ENCODE data around the gene ZBTB20. TPM values are rescaled to one million over a fixed set of nuclear protein-coding genes. Genes with fewer than 3 reads are reported as not detected.

The ZBTB20 gene
- polyA plus RNA-seq, 1 donor from 2014 or later: 42.6 TPM

DNA sequence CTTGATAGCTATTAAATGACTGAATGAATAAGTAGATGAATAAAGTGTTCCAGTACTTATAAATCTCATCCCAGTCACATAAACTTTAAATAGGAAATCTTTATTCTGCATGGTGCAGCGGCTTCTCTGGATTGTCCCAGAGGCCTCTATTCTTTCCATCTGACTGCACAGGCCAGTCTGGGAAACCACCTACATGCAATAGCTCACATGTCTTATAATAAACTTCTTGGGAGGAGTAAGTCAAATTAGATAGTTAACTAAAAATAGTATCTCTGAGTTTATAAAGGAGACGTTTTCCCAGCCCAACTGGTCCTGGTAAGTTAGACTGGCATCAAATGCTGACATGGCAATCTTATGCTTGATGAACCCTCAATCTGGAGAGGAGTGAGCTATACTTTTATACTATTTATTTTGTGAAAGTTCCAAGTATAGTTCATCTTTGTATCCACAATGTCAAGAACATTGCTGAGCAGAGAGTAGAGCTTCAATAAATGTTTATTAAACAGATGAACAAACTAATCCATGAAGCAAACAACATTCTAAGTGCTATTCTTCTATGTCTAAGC, 435.7 kb downstream of the ZBTB20 start:
- Mint-ChIP-seq H3K4me3 (no peak overlapping the region), H3K9me3 (no peaks in the 10 kb centered on the region), H3K27ac (no peak overlapping the region), H3K27me3 (no peaks in the 10 kb centered on the region), H3K4me1 (peaks cover 3 to 10% (median 8%) of the 10 kb centered on the region in 3 donors), H3K36me3 (peaks cover 9% of the 10 kb centered on the region)

DNA sequence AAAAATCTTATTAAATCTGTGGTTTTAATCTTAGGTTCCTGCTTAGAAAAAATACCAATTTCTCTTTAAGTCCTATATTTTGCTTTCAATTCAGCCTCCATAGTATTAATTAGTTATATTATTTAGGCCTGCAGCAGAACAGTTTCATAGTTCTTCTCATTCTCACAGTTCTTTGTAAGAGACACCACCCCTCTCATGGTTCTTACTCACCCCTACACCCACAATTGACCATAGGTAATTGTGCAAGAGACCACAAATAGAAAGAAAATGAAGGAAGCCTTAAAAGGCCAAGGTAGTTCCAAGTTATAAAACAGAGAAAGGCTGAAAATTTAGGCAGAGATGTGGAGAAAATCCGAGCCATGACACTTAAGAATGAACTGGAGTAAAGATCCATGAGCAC, 438.0 kb downstream of the ZBTB20 start:
- Mint-ChIP-seq H3K4me1 (peaks cover 8 to 15% (median 14%) of the 10 kb centered on the region in 3 donors), H3K9me3 (no peaks in the 10 kb centered on the region)

GRCh38 chr3:114707252-114707860, 439.7 kb downstream of the ZBTB20 start:
- no peaks in the 10 kb centered on the region for H3K27me3 Mint-ChIP-seq

More for the DNA sequence above, 438.0 kb downstream of the ZBTB20 start:
- H3K27me3 Mint-ChIP-seq: no peaks in the 10 kb centered on the region
- H3K4me3 Mint-ChIP-seq: no peak overlapping the region
- H3K36me3 Mint-ChIP-seq: peaks cover 8% of the 10 kb centered on the region
- H3K27ac Mint-ChIP-seq: no peak overlapping the region

DNA sequence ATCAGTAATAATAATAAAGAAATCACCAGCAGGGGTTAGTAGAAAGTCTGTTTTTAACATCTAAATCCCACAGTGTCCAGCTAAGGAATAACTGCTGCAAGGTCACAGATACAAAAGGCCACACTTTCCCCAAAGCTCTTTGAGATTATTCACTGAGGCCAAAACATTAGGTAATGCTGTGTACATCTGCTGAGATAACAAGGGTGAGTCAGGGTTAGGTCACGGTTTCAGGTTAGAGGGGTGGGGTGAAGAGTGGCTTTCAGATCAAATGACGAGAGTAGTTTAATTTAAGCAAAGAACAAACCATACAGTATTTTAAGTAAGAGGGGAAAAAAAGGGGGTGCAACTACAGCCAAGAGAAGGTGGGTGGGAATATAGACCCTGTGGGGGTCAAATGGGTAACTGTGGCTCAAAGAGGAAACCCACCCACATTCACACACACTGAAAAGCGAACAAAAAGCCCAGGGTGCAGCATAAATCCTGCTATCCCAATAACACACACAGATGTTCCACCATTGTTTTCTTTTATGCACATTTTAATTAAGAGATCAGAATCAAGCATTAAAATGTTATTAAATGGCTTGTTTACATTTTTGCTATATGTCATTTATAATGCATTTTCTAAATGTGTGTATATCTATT, 440.4 kb downstream of the ZBTB20 start:
- H3K9me3 Mint-ChIP-seq: no peaks in the 10 kb centered on the region
- H3K27me3 Mint-ChIP-seq: no peaks in the 10 kb centered on the region
- H3K36me3 Mint-ChIP-seq: peaks cover 8% of the 10 kb centered on the region
- peak overlapping the region in 1 of 3 donors; percentile 37 for H3K27ac Mint-ChIP-seq
- peaks cover 5 to 15% (median 12%) of the 10 kb centered on the region in 3 donors for H3K4me1 Mint-ChIP-seq
- H3K4me3 Mint-ChIP-seq: no peak overlapping the region

More at GRCh38 chr3:114707252-114707860, 439.7 kb downstream of the ZBTB20 start:
- peaks cover 5 to 15% (median 14%) of the 10 kb centered on the region in 3 donors for H3K4me1 Mint-ChIP-seq
- no peak overlapping the region for H3K27ac Mint-ChIP-seq
- H3K4me3 Mint-ChIP-seq: no peak overlapping the region
- no peaks in the 10 kb centered on the region for H3K9me3 Mint-ChIP-seq
- H3K36me3 Mint-ChIP-seq: peaks cover 8% of the 10 kb centered on the region

GRCh38 chr3:114700637-114701234, 446.4 kb downstream of the ZBTB20 start:
- Mint-ChIP-seq H3K27me3 (no peaks in the 10 kb centered on the region), H3K4me1 (peaks cover 2 to 17% (median 5%) of the 10 kb centered on the region in 3 donors), H3K4me3 (no peak overlapping the region), H3K27ac (no peak overlapping the region), H3K36me3 (peaks cover 5% of the 10 kb centered on the region), H3K9me3 (no peaks in the 10 kb centered on the region)

DNA sequence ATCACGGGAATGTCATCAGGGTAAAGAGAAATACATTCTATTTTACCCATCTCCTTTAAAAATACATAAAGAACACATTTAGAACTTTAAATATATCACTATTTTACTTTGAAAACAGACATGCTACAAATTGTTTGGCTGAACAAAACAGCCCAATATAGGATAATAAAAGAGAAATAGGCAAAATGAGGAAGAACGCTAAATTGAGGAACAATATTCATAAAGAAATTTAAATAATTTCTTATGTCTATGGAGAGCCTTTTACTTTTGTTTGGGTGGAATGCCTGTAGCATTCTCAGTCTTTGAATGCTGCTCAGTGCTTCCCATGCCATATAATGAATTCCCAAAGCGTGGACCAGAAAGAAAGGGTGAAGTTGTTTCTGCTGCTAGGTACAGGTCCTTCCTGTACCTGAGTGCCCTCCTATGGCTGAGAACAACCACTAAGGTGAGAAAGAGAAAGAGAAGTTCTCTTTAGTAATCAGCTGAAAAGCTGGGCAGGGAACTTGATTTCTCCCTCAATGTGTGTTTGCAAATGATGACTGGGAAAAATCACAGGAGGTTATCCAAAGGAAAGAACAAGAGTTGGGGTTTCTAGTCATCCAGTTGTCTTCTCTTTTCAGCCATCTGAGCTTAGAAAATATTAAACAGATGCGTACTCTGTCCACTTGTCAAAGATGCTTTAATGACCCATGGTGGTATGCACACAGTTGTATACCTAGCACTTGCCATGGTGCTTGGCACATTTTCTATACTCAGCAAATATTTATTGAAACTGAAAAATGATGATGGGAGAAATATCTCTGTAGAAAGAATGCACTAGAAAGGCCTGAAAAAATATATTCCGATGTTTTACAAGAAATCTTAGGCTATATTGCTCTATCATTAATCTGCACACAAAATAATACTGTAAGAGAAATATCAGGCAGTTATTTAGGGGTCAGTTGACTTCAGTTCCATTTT, 448.7 kb downstream of the ZBTB20 start:
- Mint-ChIP-seq H3K4me3 (no peak overlapping the region), H3K36me3 (peaks cover 5% of the 10 kb centered on the region), H3K27ac (no peak overlapping the region), H3K27me3 (no peaks in the 10 kb centered on the region), H3K4me1 (peaks cover 0 to 7% (median 2%) of the 10 kb centered on the region in 3 donors), H3K9me3 (no peaks in the 10 kb centered on the region)

GRCh38 chr3:114697401-114697800, 449.7 kb downstream of the ZBTB20 start:
- Mint-ChIP-seq H3K27ac (no peak overlapping the region), H3K9me3 (no peaks in the 10 kb centered on the region), H3K36me3 (peaks cover 11% of the 10 kb centered on the region), H3K27me3 (no peaks in the 10 kb centered on the region), H3K4me1 (peaks cover 0 to 7% (median 2%) of the 10 kb centered on the region in 3 donors), H3K4me3 (no peak overlapping the region)

DNA sequence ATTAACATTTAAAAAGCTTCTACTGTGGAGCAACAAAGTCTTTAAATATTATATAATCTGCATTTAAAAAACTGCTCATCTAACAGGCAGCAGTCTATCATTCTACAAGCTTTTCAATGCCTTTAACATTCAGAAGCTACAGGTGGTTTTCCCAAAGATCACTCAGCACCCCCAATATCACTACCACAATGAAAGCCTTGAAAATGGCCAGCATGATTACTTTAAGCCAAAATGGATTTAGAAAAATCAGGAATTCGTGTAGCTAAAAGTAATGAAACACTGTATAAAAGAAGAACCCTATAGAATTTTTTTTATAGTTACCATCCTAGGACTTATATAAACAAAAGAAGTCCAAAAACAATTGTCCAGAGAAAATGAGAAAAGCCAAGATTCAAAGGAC, 452.8 kb downstream of the ZBTB20 start:
- H3K27me3 Mint-ChIP-seq: no peaks in the 10 kb centered on the region
- H3K27ac Mint-ChIP-seq: no peak overlapping the region
- peaks cover 2 to 7% (median 2%) of the 10 kb centered on the region in 3 donors for H3K4me1 Mint-ChIP-seq
- peaks cover 13% of the 10 kb centered on the region for H3K36me3 Mint-ChIP-seq
- H3K9me3 Mint-ChIP-seq: no peaks in the 10 kb centered on the region
- H3K4me3 Mint-ChIP-seq: no peak overlapping the region

GRCh38 chr3:114691871-114692270, 455.2 kb downstream of the ZBTB20 start:
- Mint-ChIP-seq H3K4me1 (peaks cover 0 to 2% (median under 1%) of the 10 kb centered on the region in 3 donors), H3K4me3 (no peak overlapping the region), H3K9me3 (no peaks in the 10 kb centered on the region), H3K36me3 (peaks cover 15% of the 10 kb centered on the region), H3K27ac (no peak overlapping the region), H3K27me3 (no peaks in the 10 kb centered on the region)

DNA sequence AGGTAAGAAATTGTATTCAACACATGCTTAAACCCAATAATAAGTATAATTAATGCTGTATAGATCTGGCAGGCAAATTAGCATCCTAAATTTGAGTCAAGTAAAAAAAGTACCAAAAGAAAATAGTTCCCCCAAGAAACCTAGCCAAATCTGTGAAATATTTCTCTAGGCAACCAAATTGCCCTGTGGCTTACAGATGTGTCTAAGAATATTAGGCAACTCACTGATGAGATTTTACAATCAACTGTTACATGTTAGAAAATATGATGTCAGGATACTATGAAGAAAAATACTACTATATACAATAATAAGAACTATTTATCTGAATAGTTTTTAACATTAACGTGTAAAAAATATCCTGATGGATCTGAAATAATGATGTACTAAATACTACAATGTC, 456.2 kb downstream of the ZBTB20 start:
- H3K27ac Mint-ChIP-seq: no peak overlapping the region
- no peak overlapping the region for H3K4me3 Mint-ChIP-seq
- no peaks in the 10 kb centered on the region for H3K27me3 Mint-ChIP-seq
- H3K36me3 Mint-ChIP-seq: peaks cover 15% of the 10 kb centered on the region
- H3K9me3 Mint-ChIP-seq: no peaks in the 10 kb centered on the region
- peaks cover 0 to 6% (median 5%) of the 10 kb centered on the region in 3 donors for H3K4me1 Mint-ChIP-seq

DNA sequence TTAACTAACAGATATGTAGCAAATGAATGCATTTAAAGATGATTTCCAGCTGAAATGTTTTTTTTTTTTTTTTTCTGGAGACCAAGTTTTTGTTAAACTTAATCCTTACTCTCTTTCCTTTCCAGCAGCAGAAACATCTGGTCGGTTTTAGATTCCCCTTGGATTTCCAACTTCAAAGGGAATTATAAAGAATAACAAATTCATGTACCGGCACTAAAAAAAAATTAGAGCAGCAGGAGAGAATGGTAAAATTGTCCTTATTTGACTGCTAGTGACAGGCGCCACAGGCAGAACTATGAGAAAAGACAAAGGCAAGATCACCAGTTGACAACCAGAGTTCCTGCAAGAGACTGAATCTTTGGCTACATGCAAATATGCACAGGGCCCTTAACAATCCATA, 459.9 kb downstream of the ZBTB20 start:
- Mint-ChIP-seq H3K27ac (no peak overlapping the region), H3K27me3 (no peaks in the 10 kb centered on the region), H3K4me3 (no peak overlapping the region), H3K36me3 (peaks cover 12% of the 10 kb centered on the region), H3K9me3 (peaks cover 0 to 3% (median 0%) of the 10 kb centered on the region in 3 donors), H3K4me1 (peaks cover 0 to 6% (median 5%) of the 10 kb centered on the region in 3 donors)

- H3K4me3 Mint-ChIP-seq: no peak overlapping the region
- peak overlapping the region in 1 of 3 donors; percentile 7 for H3K27ac Mint-ChIP-seq
- H3K9me3 Mint-ChIP-seq: peaks cover 0 to 3% (median 0%) of the 10 kb centered on the region in 3 donors
- H3K36me3 Mint-ChIP-seq: peaks cover 12% of the 10 kb centered on the region
- no peaks in the 10 kb centered on the region for H3K27me3 Mint-ChIP-seq
- H3K4me1 Mint-ChIP-seq: peaks cover 0 to 5% (median 5%) of the 10 kb centered on the region in 3 donors
Measured at GRCh38 chr3:114686621-114687020, 460.5 kb downstream of the ZBTB20 start.

DNA sequence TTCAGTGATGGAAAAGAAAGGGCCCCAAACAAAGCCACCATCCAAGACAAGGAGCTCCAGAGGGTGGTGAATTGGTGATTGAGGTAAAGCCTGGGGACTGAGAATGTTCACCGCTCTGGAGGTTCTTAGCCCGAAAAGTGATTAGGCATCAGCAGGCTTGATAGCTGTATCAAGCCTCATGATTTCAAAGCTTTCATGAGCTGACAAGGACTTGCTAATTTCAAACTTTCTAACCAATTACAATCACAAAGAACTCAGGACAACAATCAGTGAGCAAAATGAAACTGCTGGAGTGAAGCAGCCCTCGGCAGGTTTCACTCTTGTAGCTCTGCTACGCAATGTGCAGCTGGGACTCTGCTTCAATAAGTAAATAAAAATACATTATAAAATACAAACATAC, 461.9 kb downstream of the ZBTB20 start:
- Mint-ChIP-seq H3K36me3 (peaks cover 12% of the 10 kb centered on the region), H3K4me1 (peaks cover 0 to 5% (median 5%) of the 10 kb centered on the region in 3 donors), H3K27ac (peak overlapping the region in 1 of 3 donors; percentile 12), H3K4me3 (no peak overlapping the region), H3K27me3 (no peaks in the 10 kb centered on the region), H3K9me3 (peaks cover 0 to 3% (median 0%) of the 10 kb centered on the region in 3 donors)

DNA sequence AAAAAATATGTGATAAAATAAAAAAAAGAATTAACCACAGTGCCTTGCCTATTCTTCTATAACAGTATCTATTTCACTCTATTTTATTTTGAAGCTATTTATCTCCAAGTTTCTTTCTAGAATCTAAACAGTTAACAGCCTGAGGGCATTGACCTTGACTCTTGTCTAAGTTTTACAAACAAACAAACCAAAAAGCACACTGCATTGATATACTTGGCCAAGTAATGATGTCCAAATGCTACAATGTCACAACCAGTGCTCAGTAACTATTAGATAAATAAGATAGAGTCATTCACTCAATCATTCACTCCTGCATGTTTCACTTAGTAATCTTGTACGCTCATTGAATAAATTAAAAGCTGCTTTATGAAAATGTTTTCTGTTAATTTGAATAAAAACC, 466.8 kb downstream of the ZBTB20 start:
- Mint-ChIP-seq H3K27ac (no peak overlapping the region), H3K4me1 (peaks cover 0 to 1% (median 0%) of the 10 kb centered on the region in 3 donors)

More for the DNA sequence above, 466.8 kb downstream of the ZBTB20 start:
- Mint-ChIP-seq H3K4me3 (no peak overlapping the region), H3K27me3 (no peaks in the 10 kb centered on the region), H3K9me3 (peaks cover 0 to 5% (median 3%) of the 10 kb centered on the region in 3 donors), H3K36me3 (peaks cover 6% of the 10 kb centered on the region)

Data from IgD-negative memory B cell (primary cell).